ENCODE measurements around the gene RBMS3.

RBMS3 gene

GRCh38 chr3:29852767-29853166, 571.9 kb downstream of the RBMS3 start:
- DNase-seq (ENCODE audit: extremely low read depth, insufficient read length) = no peak
- TF ChIP-seq CTCF (IDR thresholded peaks at IDR 0.05; ENCODE audit: insufficient read depth, low read length, poor library complexity, severe bottlenecking) = no peak
- H3K4me3 ChIP-seq (replicated peaks; ENCODE audit: low read depth, low read length) = no peak overlapping the region
- no peaks in the 10 kb centered on the region for H3K27me3 ChIP-seq (replicated peaks; ENCODE audit: control insufficient read depth, insufficient read depth, low read length)
- no peaks in the 10 kb centered on the region for H3K36me3 ChIP-seq (ENCODE audit: control insufficient read depth, insufficient read depth, low read length)

- no peaks in the 10 kb centered on the region for H3K27me3 ChIP-seq (replicated peaks; ENCODE audit: control insufficient read depth, insufficient read depth, low read length)
- H3K36me3 ChIP-seq (ENCODE audit: control insufficient read depth, insufficient read depth, low read length) = no peaks in the 10 kb centered on the region
- H3K4me3 ChIP-seq (replicated peaks; ENCODE audit: low read depth, low read length) = no peak overlapping the region
- DNase-seq (ENCODE audit: extremely low read depth, insufficient read length) = no peak
- TF ChIP-seq CTCF (IDR thresholded peaks at IDR 0.05; ENCODE audit: insufficient read depth, low read length, poor library complexity, severe bottlenecking) = no peak
These were observed 573.0 kb downstream of the RBMS3 start for GRCh38 chr3:29853841-29854397.

GRCh38 chr3:29854821-29855220, 574.0 kb downstream of the RBMS3 start:
- Histone ChIP-seq H3K4me3 (replicated peaks; ENCODE audit: low read depth, low read length) (no peak overlapping the region), H3K36me3 (ENCODE audit: control insufficient read depth, insufficient read depth, low read length) (no peaks in the 10 kb centered on the region), H3K27me3 (replicated peaks; ENCODE audit: control insufficient read depth, insufficient read depth, low read length) (no peaks in the 10 kb centered on the region)
- TF ChIP-seq CTCF (IDR thresholded peaks at IDR 0.05; ENCODE audit: insufficient read depth, low read length, poor library complexity, severe bottlenecking) = no peak
- DNase-seq (ENCODE audit: extremely low read depth, insufficient read length) = no peak

- Histone ChIP-seq H3K36me3 (ENCODE audit: control insufficient read depth, insufficient read depth, low read length) (no peaks in the 10 kb centered on the region), H3K27me3 (replicated peaks; ENCODE audit: control insufficient read depth, insufficient read depth, low read length) (no peaks in the 10 kb centered on the region; the same call in 1 of the 2 replicates), H3K4me3 (replicated peaks; ENCODE audit: low read depth, low read length) (no peak overlapping the region)
- DNase-seq (ENCODE audit: extremely low read depth, insufficient read length) = no peak
- TF ChIP-seq CTCF (IDR thresholded peaks at IDR 0.05; ENCODE audit: insufficient read depth, low read length, poor library complexity, severe bottlenecking) = no peak
These were observed 578.9 kb downstream of the RBMS3 start for GRCh38 chr3:29859726-29860270.

- Histone ChIP-seq H3K36me3 (ENCODE audit: control insufficient read depth, insufficient read depth, low read length) (no peaks in the 10 kb centered on the region), H3K4me3 (replicated peaks; ENCODE audit: low read depth, low read length) (no peak overlapping the region), H3K27me3 (replicated peaks; ENCODE audit: control insufficient read depth, insufficient read depth, low read length) (no peaks in the 10 kb centered on the region; the same call in 1 of the 2 replicates)
- TF ChIP-seq CTCF (IDR thresholded peaks at IDR 0.05; ENCODE audit: insufficient read depth, low read length, poor library complexity, severe bottlenecking) = no peak
- DNase-seq (ENCODE audit: extremely low read depth, insufficient read length) = no peak
These were observed 583.9 kb downstream of the RBMS3 start for GRCh38 chr3:29864809-29865208.
